ENCODE measurements around the gene TRA2B.

DNA sequence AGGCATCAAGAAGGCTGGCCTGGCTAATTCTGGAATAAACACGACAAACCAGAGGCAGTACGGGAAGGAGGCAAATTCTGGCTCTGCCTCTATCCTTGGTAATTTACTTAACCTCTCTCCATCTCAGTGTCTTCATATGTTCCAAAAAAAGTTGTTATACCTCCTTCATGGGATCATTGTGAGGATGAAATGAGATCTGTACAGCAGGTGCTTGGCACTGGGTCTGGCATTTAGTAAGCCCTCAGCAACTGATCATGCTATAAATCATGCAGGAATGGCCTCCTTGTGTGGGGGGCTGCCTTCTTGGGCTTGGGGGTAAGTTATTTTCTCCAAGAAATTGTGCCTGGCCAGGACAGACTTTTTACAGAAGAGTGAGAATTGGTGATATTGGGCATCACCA, 38.3 kb upstream of the TRA2B start:
- TF ChIP-seq, protein P1, sequence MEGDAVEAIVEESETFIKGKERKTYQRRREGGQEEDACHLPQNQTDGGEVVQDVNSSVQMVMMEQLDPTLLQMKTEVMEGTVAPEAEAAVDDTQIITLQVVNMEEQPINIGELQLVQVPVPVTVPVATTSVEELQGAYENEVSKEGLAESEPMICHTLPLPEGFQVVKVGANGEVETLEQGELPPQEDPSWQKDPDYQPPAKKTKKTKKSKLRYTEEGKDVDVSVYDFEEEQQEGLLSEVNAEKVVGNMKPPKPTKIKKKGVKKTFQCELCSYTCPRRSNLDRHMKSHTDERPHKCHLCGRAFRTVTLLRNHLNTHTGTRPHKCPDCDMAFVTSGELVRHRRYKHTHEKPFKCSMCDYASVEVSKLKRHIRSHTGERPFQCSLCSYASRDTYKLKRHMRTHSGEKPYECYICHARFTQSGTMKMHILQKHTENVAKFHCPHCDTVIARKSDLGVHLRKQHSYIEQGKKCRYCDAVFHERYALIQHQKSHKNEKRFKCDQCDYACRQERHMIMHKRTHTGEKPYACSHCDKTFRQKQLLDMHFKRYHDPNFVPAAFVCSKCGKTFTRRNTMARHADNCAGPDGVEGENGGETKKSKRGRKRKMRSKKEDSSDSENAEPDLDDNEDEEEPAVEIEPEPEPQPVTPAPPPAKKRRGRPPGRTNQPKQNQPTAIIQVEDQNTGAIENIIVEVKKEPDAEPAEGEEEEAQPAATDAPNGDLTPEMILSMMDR (IDR thresholded peaks at IDR 0.05; ENCODE audit: control extremely low read depth in 1 of 3, insufficient read depth in 1 of 3, low read depth in 1 of 3, low read length in 3 of 3) = no peak
- no peak for TF ChIP-seq POLR2A (IDR thresholded peaks at IDR 0.05; ENCODE audit: control extremely low read depth in 1 of 2, low read depth in 2 of 2, low read length in 2 of 2)
- no peak for TF ChIP-seq JUND (IDR thresholded peaks at IDR 0.05; ENCODE audit: low read length)
- no peak for TF ChIP-seq EP300 (IDR thresholded peaks at IDR 0.05; ENCODE audit: borderline replicate concordance in 1 of 2, low read depth in 2 of 2, low read length in 2 of 2)
- no peak for TF ChIP-seq EZH2 (IDR thresholded peaks at IDR 0.05; ENCODE audit: low read depth, low read length, severe bottlenecking)

All from H1 (cell line).